AG04450 (cell line): ENCODE measurements around the gene COL5A1. TPM values are rescaled to one million over a fixed set of nuclear protein-coding genes. Genes with fewer than 3 reads are reported as not detected.

Experiments used
- CTCF ChIA-PET: fragments of 300-600, 350-600 bp; formaldehyde crosslinking; extraction: SDS; loops from one replicate; lab custom pipeline; 2022; ENCODE audit warnings: antibody characterized with exemption, inconsistent platforms; lab: Charles Lee
- POLR2A ChIA-PET: fragments of 350-600 bp; formaldehyde crosslinking; extraction: SDS; loops from one replicate; lab custom pipeline; 2021; ENCODE audit warnings: antibody characterized with exemption, inconsistent platforms; lab: Yijun Ruan, JAX
- DNase-seq: peaks from one replicate; pipeline ENCODE4 v3.0.0-alpha.2; 2011; ENCODE audit warnings: low read depth, low spot score
- H3K27ac ChIP-seq: one replicate; pipeline ENCODE4 v1.5.1; 2012; ENCODE audit warnings: low read depth, low read length, control low read depth
- H3K27me3 ChIP-seq: one replicate; pipeline ENCODE4 v1.6.0; 2012; ENCODE audit warnings: low read length; ENCODE audit not compliant: control insufficient read depth, insufficient read depth
- H3K4me3 ChIP-seq: 2 replicates; pipeline ENCODE4 v1.5.1; 2011; ENCODE audit warnings: mild to moderate bottlenecking, low read depth, low read length, control low read depth
- H3K9me3 ChIP-seq: 2 replicates; pipeline ENCODE4 v1.5.1; 2012; ENCODE audit warnings: low read length; ENCODE audit not compliant: control insufficient read depth, insufficient read depth
- polyA plus RNA-seq: library from polyadenylated mRNA; depleted of rRNA; stranded (reverse); fragments of >200 nt; gene quantifications from 2 replicates; pipeline ENCODE4 v1.2.3, GENCODE V29; 2011
- TF ChIP-seq, protein P1 (sequence below): IDR thresholded peaks from 2 replicates; pipeline ENCODE4 v1.5.1; 2011; ENCODE audit warnings: low read depth, low read length, control low read depth, inconsistent platforms

Gene COL5A1
- polyA plus RNA-seq, 1 experiment, result 73.3 TPM

- DNase-seq, result no peak
- TF ChIP-seq, protein P1, sequence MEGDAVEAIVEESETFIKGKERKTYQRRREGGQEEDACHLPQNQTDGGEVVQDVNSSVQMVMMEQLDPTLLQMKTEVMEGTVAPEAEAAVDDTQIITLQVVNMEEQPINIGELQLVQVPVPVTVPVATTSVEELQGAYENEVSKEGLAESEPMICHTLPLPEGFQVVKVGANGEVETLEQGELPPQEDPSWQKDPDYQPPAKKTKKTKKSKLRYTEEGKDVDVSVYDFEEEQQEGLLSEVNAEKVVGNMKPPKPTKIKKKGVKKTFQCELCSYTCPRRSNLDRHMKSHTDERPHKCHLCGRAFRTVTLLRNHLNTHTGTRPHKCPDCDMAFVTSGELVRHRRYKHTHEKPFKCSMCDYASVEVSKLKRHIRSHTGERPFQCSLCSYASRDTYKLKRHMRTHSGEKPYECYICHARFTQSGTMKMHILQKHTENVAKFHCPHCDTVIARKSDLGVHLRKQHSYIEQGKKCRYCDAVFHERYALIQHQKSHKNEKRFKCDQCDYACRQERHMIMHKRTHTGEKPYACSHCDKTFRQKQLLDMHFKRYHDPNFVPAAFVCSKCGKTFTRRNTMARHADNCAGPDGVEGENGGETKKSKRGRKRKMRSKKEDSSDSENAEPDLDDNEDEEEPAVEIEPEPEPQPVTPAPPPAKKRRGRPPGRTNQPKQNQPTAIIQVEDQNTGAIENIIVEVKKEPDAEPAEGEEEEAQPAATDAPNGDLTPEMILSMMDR, result no peak
- H3K27ac ChIP-seq, result no peak overlapping the region
- no peaks in the 10 kb centered on the region for H3K9me3 ChIP-seq
- no peak overlapping the region for H3K4me3 ChIP-seq
- ChIA-PET CTCF (no interaction called here), POLR2A (no interaction called here)
- no peaks in the 10 kb centered on the region for H3K27me3 ChIP-seq
These were observed 9.8 kb downstream of the COL5A1 start for GRCh38 chr9:134651226-134651905.

GRCh38 chr9:134652291-134653225 lies 11.0 kb downstream of the COL5A1 start:
- no peak for DNase-seq
- peak overlapping the region; percentile 11 for H3K27ac ChIP-seq
- ChIA-PET CTCF (no interaction called here), POLR2A (no interaction called here)
- TF ChIP-seq, protein P1, result no peak
- no peak overlapping the region for H3K4me3 ChIP-seq
- H3K9me3 ChIP-seq, result no peaks in the 10 kb centered on the region
- no peaks in the 10 kb centered on the region for H3K27me3 ChIP-seq

DNA sequence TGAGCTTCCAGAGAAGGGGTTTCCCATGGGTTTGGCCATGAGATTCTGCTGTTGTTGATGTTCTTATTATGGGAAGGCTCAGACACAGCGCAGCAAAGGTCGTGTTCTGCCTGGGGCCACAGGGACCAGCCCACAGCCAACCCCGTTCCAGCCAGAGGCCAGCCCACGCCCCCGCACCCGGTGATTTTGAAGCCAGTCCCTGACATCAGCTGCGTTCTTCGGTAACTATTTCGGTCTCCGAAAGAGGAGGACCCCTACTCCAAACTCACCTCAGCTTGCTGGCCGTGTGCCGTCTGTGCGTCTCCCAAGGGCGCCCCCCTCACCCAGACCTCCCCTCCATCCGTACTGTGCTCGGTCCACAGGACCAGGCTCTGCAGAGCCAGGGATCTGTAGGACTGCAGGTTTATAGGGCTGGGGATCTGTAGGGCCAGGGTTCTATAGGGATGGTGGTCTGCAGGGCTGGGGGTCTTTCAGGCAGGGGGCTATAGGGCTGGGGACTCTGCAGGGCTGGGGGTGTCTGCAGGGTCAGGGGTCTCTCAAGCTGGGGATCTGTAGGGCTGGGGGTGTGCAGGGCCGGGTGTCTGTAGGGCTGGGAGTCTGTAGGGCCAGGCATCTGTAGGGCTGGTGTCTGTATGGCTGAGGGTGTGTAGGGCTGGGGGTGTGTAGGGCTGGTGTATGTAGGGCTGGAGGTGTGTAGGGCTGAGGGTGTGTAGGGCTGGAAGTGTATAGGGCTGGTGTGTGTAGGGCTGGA lies 11.8 kb downstream of the COL5A1 start:
- ChIA-PET CTCF (no interaction called here), POLR2A (no interaction called here)
- peak overlapping the region; percentile 11 for H3K27ac ChIP-seq
- H3K4me3 ChIP-seq, result no peak overlapping the region
- TF ChIP-seq, protein P1, result no peak
- H3K9me3 ChIP-seq, result no peaks in the 10 kb centered on the region
- DNase-seq, result no peak
- no peaks in the 10 kb centered on the region for H3K27me3 ChIP-seq

DNA sequence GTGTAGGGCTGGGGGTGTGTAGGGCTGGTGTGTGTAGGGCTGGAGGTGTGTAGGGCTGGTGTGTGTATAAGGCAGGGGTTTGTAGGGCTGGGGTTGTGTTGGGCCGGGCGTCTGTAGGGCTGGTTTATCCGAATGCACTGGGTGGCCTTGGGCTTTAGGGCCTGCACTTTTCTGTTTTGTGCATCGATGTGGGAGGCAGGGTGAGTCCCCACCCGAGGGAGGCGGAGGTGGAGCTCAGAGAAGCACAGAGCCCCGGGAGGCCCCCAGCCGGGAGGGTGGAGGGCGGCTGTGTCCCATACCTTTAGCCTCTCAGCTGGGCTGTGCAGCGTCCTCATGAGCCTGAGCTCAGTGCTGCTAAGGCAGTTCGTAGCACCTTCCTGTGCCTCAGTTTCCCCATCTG lies 13.5 kb downstream of the COL5A1 start:
- CTCF ChIA-PET, result interaction anchor here (1.5 kb wide), 1 partner anchor 9 kb away, joined by 4 read pairs; no protein-coding TSS in a partner anchor
- POLR2A ChIA-PET, result interaction anchor here (0.6 to 0.7 kb wide), 3 partner anchors 23 to 200 kb away, joined by 3 to 7 read pairs (median 4); no protein-coding TSS in a partner anchor
- Histone ChIP-seq H3K27ac (peak overlapping the region; percentile 11), H3K9me3 (peaks cover 7% of the 10 kb centered on the region; the same call in 1 of the 2 replicates), H3K27me3 (no peaks in the 10 kb centered on the region), H3K4me3 (no peak overlapping the region)
- TF ChIP-seq, protein P1, result no peak
- no peak for DNase-seq
